Measurements from ENCODE around the gene C1QL4.
A peak's percentile ranks its signal among the peaks of the same experiment; 100 is the strongest.
"Not testable (repeated sequence)": the region's sequence is repeated elsewhere in the genome, so short reads cannot be mapped to it uniquely, and the experiment has no call there.

The C1QL4 gene

GRCh38 chr12:49304161-49304560, 32.8 kb downstream of the C1QL4 start:
- DNase-seq (ENCODE audit: low read depth in 2 of 2): no peak

DNA sequence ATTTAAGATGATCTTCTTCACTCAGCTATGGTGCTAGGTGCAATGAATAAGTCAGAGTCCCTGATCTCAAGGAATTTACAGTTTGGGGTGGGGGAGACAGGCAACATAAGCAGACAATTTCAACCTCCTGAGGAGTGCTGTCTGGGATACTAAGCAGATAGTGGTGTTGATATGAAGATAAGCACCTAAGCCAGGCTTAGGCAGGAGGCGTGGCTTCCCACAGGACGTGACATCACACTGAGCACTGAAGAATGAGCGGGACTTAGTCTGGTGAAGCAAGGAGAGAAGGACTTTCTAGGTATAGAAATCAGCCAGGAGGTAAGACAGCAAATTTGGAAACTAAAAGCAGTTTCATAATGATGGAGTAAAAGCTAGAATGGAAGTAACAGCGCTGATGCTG, 35.2 kb downstream of the C1QL4 start:
- DNase-seq (ENCODE audit: low read depth in 2 of 2): peak in 1 of 2 experiments; percentile 37

GRCh38 chr12:49298160-49298559, 38.8 kb downstream of the C1QL4 start:
- DNase-seq (ENCODE audit: low read depth in 2 of 2): no peak

GRCh38 chr12:49297695-49298060, 39.3 kb downstream of the C1QL4 start:
- no peak for DNase-seq (ENCODE audit: low read depth in 2 of 2)

GRCh38 chr12:49296836-49297694, 39.9 kb downstream of the C1QL4 start:
- peak in 1 of 2 experiments; percentile 41 for DNase-seq (ENCODE audit: low read depth in 2 of 2)

DNA sequence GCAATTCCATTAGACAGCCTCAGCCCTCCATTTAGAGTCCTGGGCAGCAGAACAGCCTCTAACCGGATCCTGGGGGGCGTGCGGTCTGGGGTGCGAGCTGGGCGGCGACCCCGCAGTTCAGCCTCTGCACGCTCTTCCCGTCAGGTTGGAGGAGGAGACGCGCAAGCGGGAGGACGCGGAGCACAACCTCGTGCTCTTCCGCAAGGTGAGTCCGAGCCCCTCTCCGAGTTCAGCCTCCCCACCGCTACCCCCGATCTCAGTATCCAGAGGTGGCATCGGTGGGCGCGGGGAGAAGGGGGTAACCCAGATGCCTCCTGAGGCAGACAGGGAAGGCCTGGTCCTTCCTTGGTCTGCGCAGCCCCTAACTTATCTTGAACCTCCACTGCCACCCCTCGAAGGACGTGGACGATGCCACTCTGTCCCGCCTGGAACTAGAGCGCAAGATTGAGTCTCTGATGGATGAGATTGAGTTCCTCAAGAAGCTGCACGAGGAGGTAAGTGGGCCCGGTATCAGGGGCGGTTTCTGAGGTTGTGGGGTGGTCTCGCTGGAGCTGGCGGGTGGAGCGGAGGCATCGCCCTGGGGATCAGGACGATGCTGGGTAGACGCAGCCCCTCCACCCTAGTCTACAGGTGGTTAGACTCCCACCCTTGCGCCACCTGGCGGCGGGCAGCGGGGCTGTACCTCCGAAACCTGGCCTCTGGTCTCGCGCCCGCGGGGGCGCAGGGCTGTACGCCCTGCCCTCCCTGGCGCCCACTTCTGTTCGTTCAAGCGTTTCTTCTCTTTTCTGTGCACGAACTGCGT, 40.8 kb downstream of the C1QL4 start:
- peak; percentile 17 to 61 for DNase-seq (ENCODE audit: low read depth in 2 of 2)

- DNase-seq (ENCODE audit: low read depth in 2 of 2): no peak
These were observed 41.7 kb downstream of the C1QL4 start, which contains the start of gene PRPH for GRCh38 chr12:49295082-49295936. Gene PRPH (plus strand): TSS chr12:49295147. CDS start chr12:49295201, 54 bp downstream.

DNA sequence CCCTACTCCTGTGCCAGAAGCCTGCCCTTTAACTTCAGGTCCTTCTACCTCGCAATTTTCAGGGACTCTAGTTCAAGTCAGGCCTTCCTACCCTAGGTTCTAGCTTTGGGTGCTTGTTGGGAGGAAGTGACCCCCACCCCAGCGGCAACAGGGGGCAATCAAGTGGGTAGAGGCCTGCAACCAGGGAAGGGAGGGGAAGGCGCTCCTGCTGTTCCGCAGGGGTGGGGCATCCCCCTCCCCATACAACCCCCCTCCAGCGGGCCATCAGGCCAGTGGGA, 42.2 kb downstream of the C1QL4 start:
- no peak for DNase-seq (ENCODE audit: low read depth in 2 of 2)

DNA sequence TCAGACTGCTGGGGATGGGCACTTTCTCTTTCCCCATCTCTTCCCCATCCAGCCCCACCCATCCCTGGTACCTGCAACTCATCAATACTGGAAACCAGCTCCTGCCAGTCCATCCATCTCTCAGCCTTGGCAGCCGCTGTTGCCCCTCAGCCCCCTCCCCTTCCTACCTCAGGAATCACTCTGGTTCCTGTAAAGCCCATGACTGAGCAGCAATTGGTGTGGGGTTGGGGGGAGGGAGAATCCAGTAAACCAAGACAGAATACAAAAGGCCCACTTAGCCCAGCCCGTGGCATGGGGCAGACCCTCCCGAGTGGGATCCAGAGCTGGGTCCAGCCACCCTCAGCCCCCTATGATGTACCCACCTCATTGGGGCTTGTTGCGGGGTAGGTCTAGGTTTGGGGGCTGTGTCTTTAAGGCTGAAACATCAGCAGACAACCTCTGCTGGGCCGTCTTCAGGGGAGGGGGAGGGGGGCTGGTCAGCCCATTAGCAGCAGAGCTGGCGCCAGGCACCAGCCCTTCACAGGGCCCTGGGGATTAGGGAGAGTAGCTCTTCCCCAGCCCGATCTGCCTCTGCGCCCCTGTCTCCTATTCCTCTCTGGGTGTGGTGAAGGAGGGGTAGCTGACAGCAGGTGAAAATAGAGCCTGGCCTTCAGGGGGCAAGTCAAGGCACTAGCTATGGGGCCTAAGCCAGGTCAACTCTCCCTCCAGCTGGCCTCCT, 42.7 kb downstream of the C1QL4 start:
- DNase-seq (ENCODE audit: low read depth in 2 of 2): no peak

DNA sequence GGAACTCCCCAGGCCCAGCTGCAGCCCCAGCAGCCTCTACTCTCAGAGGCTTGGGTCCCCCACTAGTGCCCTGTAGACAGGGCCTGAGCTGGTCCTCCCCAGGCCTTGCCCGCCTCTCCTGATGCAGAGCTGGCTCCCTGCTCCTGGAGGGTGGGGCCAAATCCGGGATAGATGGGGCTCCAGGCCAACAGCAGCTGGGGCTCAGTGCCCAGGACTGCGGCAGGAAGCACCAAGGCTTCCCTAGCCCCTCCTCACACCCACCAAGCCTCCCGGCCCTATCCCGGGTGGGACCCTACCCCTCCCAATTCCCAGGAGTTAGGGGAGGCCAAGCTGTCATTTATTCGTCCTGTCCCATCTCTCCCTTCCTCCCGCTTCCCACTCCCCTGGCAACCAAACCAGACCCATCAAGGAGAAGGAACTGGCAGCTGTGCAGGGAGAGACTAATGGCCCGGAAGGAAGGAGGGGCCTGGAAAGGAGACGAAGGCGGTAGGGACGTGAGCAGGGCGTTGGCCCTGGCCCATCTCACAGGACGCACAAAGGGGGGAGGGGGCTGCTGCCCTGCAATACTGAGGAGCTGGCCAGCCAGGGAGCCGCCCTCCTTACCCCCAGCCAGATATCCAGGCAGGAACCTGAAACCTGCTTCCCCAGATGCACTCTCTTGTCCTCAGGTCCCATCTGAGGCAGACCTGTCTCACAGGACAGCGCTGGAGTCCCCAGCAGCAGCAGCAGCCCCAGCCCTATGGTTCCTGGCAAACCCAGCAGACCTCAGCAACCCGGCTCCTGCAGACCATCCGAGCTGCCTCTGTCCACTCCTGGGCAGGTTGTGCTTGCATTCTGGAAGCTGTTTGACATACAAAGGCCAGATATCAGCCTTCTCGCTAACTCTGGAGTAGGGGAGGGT, 43.7 kb downstream of the C1QL4 start:
- DNase-seq (ENCODE audit: low read depth in 2 of 2): no peak

DNA sequence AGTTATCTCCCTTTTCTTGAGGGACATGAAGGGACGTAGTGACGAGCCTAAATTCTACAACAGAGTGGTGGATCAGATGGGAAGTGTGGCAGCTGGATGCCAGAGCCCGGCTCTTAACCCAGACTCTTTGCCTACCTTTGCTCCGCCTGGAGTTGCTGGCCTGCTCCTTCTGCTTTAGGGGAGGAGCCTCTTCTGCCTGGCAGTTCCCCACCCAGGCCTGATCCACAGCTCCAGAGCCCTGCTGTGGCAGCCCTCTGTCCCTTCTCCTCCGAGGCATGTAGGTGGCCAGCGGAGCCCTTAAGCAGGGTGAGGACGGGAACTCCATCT, 44.3 kb downstream of the C1QL4 start:
- DNase-seq (ENCODE audit: low read depth in 2 of 2): no peak

DNA sequence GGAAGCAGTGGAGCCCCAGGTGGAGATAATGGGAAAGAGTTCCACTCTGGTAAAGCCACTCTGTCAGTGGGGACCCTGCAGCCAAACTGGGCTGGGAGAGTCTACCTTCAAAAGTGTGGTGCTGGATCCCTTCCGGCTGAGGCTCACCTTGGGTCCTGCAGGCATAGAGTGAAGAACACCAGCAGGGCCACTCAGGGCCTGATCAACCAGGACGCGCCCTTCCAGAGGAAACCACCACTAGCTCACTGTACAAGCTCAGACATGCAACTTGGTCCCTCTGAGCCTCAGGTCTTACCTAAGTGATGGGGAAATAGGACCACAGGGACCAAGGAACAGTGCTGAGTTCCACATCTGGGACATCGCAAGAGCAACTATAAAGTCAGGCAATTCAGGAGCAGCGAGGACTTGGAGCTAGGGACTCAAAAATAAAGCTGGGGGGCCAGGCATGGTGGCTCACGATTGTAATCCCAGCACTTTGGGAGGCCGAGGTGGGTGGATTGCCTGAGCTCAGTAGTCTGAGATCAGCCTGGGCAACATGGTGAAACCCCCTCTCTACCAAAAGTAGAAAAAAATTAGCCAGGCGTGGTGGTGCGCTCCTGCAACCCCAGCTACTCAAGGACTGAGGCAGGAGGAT, 47.9 kb downstream of the C1QL4 start:
- no peak for DNase-seq (ENCODE audit: low read depth in 2 of 2)

DNA sequence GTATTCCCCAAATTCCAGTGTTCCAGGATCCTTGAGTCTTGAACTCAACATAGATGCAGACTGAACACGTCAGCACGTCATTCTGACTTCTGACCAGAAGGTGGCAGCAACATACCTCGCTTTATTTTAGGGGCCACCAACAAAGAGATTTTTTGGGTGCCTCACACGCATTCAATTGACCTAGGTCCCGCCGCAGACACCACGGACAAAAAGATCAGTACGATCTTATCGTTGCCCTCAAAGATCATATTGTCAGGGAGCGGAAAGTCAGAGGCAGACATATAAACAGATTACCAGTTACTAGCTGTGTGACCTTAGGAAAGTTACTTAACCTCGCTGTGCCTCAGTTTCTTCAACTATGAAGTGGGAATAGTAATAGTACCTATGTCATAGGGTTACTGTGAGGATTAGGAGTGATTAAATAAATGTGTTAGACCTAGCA, 48.6 kb downstream of the C1QL4 start:
- DNase-seq (ENCODE audit: low read depth in 2 of 2): peak; percentile 37 to 66

DNA sequence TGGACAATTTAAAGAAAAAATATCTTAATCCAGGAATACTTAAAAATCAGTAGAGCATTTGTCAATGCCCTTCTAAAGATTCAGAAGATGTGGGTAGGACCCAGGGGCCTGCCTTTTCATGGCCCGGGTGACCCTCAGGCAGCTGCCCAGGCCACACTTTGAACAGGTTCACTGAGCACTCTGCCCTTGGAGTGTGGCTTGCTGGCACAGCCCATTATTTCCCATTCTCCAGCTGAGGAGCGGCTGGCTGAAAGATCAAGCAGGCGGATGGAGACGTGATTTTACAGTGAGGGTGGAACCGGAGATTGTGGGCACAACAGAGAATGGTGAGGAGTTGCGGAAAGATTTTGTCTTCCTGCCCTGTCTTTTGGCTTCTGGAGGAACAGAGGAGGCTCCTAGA, 49.1 kb downstream of the C1QL4 start:
- no peak for DNase-seq (ENCODE audit: low read depth in 2 of 2)

DNA sequence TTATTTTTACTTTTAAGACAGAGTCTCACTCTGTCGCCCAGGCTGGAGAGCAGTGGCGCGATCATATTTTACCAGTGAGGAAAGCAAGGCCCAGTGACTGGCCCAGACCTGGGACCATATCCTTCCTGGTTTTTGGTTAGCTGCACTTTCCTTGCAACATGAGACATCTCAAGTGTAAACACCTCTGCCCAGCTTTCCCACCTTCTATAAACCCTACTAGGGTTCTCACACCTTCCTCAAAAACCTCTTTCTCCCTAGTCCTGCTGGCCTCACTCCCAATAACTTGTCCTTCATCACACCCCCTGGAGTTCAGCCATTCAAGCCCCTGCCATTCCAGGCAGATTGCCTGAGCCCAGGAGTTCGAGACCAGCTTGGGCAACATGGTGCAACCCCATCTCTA, 52.3 kb downstream of the C1QL4 start:
- DNase-seq (ENCODE audit: low read depth in 2 of 2): no peak

GRCh38 chr12:49283541-49284429, 53.2 kb downstream of the C1QL4 start:
- DNase-seq (ENCODE audit: low read depth in 2 of 2): no peak

DNA sequence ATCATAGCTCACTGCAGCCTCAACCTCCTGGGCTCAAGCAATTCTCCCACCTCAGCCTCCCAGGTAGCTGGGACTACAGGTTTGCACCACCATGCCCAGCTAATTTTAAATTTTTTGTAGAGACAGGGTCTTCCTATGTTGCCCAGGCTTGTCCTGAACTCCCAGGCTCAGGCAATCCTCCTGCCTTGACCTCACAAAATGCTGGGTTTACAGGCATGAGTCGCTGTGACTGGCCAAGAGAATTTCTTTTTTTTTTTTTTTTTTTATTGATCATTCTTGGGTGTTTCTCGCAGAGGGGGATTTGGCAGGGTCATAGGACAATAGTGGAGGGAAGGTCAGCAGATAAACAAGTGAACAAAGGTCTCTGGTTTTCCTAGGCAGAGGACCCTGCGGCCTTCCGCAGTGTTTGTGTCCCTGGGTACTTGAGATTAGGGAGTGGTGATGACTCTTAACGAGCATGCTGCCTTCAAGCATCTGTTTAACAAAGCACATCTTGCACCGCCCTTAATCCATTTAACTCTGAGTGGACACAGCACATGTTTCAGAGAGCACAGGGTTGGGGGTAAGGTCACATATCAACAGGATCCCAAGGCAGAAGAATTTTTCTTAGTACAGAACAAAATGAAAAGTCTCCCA, 54.1 kb downstream of the C1QL4 start:
- DNase-seq (ENCODE audit: low read depth in 2 of 2): not testable (repeated sequence)

Measured in stimulated activated CD4-positive, alpha-beta T cell treated with anti-CD3 and anti-CD28 coated beads, Interleukin-12 subunit alpha, Interleukin-12 subunit beta, amount 100 ng/mL, for 24 hours (primary cell).